Measurements from ENCODE around the gene COL23A1.

DNA sequence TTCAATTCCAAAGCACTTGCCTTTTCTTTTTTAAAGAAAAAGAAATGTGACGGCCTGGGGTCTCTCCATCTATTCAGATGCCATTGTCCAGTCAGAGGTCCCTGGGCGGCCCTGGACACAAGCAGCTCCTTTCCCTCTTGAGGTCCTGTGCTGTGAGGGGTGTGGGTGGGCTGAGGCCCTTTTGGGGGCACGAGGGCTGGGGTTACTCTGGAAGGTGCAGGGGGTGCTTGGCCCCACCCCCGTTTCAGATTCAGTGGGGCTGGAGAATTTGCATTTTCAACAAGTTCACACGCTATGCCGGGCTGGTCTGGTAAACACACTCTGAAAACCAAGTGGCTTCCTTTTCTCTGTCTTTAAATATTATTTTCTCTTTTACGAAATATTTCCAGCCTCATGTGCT, 266.2 kb downstream of the COL23A1 start:
- TF ChIP-seq CTCF (conservative IDR thresholded peaks at IDR 0.05 in 1 of 2, IDR thresholded peaks at IDR 0.05 in 1 of 2; ENCODE audit: low read depth in 1 of 2, low read length in 2 of 2) (no peak), EZH2 (IDR thresholded peaks at IDR 0.05; ENCODE audit: low read length, missing control alignments) (no peak)

Data from fibroblast of lung (primary cell).